HG02970 (cell line): ENCODE data around the gene DCTD.

ENCODE experiments used
- ATAC-seq: cut with Tn5 transposase; IDR thresholded peaks from one replicate; pipeline ENCODE4 v1.9.1; 2021; ENCODE audit warnings: mild to moderate bottlenecking, moderate library complexity, moderate number of reproducible peaks; ENCODE audit not compliant: unreplicated experiment, low FRiP score

The DCTD gene

DNA sequence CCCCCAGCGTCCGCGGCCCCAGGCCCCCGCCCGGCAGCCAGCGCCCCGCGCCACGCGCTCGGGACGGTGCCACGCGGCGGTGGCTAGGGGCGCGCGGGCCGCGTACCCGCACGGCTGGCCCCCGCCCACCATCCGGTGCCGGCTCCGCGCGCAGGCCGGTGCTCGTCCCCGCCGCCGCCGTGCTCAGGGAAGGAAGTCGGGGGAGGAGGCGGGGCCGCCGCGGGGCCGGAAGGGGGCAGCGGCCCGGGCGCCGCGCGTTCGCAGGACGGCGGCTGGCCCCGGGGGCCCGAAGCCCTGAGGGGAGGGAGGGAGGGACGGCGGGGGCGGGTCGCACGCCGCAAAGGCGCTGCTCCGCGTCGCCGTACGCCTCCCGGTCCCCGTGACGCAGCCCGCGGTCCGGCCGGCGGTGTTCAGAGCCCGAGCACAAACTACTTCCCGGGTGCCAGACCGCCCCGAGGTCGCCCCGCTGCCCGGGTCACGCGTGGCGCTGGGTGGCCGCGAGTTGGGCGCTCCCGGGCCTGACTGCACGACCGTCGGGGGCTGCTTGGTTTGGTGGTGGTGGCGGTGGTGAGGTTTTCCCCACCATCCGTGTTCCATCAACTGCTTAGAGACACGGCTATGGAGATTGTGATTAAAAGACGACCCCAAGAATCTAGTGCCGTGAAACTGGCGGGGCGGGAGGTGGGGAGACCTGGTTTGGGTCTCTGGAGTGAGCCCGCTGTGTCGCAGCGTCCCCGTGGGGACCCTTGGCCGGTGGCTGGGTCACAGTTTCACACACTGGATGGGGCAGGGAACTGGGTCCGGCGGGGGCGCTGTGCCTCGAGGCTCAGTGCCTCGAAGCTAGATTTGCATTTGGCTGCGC, at the start of gene DCTD:
Gene DCTD (minus strand): TSS at position 205 of the 862 bp plus-strand sequence. CDS start 1,818 bp downstream, outside the sequence.
- peak; percentile 82 for ATAC-seq

DNA sequence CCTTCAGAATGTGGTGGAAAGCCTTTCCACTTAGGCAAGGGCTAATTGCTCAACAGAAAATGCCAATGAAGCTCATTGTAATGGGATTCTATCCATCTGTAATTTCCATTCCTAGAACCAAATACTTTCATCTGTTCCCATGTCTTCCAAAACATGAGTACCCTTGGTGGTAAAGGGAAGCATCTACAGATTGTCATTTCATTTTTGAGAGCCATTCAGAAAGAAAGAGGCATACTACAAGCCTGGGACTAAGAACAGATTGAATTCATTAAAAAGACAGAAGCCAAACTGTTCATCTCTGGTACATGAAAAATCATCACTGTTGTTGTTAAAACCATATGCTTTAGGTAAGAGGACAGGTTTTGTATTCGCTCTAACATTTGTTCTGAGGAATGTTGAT, 43.6 kb upstream of the DCTD start:
- ATAC-seq: no peak

DNA sequence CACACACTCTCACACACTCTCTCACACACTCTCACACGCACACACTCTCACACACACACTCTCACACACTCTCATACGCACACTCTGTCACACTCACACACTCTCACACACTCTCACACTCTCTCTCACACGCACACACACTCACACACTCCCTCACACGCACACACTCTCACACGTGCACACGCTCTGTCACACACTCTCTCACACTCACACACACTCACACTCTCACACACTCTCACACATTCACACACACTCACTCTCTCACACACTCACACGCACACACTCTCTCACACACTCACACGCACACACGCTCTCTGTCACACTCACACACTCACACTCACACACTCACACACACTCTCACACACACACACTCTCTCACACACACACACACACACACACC, 43.0 kb upstream of the DCTD start:
- ATAC-seq: no peak

DNA sequence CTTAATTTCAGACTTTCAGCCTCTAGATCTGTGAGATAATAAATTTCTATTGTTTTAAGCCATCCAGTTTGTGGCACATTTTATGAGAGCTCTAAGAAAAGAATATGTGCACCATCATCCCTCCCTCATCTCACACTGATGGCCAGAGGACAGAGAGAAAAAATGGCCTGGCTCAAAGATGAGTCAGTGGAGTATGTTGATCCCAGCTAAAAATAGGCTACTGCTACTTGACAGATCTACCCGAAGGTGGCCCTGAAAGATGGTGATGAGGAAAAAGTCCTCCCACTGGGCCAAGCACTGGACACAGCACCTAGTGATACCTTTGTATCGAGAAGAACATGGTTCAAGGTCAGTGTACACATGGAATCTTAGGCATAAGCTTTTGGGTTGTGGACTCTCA, 38.2 kb upstream of the DCTD start:
- no peak for ATAC-seq

DNA sequence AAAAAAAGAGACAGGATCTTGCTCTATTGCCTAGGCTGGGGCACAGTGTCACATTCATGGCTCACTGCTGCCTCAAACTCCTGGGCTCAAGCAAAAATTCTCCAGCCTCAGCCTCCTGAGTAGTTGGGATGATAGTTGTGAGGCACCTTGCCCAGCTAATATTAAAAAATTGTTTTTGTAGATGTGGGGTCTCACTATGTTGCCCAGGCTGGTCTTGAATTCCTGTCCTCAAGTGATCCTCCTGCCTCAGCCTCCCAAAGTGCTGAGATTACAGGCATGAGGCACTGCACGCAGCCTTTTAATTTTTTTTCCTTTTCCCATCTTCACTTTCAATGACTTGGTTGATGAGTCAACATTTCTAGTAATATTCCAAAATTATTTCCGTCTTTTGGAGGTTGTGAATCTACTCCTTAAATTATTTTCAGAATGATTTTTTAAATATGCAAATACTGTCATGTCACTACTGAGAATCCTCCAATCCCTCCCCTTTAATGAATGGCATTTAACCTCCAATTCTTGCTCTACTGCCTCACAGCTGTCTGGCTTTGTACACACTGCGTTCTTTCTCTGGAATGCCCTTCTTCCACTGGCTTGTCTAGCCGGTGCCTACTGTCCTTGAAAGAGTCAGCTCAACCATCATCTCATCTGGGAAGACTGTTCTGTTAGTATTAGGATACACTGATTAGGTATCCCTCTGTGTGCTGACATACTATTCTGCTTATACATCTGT, 27.5 kb upstream of the DCTD start:
- no peak for ATAC-seq

DNA sequence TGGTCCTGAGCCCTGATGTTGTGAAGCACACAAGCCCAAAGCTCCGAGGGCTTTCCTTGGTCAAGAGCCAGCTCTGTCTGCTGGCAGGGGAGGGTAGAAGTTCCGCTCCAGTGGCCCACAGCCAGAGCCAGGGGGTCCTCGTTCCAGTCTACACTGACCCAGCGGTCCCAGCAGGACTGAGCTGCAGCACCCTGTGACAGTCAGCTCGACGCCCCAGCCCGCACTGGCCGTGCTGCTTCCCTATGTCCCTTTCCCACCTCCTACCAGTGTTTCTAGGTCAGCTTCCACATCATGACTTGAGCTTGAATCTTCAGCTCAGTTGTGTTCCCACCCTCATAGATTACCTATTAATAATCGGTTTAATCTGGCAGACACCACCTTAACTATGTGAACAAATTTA, 22.5 kb upstream of the DCTD start:
- no peak for ATAC-seq

DNA sequence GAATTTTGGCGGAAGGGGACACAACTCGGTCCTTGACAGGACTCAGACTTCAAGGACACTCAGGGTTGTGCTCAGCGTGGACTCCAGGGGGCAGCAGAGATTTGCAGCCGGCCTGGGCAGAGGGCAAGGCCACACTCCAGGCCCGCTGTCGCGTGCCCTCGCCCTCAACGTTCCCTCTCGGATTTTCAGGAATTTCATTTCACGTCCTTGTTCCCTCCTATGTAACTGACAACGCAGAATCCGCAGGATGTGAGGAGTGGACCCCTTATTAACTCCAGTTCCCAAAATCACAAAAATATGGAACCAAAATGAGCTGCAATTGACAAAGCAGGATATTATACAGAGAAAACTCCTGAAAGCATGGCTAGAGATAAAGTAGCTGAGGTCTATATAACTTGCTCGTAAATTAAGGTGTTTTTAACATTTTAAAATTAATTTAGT, 21.0 kb upstream of the DCTD start:
- ATAC-seq: peak; percentile 94

DNA sequence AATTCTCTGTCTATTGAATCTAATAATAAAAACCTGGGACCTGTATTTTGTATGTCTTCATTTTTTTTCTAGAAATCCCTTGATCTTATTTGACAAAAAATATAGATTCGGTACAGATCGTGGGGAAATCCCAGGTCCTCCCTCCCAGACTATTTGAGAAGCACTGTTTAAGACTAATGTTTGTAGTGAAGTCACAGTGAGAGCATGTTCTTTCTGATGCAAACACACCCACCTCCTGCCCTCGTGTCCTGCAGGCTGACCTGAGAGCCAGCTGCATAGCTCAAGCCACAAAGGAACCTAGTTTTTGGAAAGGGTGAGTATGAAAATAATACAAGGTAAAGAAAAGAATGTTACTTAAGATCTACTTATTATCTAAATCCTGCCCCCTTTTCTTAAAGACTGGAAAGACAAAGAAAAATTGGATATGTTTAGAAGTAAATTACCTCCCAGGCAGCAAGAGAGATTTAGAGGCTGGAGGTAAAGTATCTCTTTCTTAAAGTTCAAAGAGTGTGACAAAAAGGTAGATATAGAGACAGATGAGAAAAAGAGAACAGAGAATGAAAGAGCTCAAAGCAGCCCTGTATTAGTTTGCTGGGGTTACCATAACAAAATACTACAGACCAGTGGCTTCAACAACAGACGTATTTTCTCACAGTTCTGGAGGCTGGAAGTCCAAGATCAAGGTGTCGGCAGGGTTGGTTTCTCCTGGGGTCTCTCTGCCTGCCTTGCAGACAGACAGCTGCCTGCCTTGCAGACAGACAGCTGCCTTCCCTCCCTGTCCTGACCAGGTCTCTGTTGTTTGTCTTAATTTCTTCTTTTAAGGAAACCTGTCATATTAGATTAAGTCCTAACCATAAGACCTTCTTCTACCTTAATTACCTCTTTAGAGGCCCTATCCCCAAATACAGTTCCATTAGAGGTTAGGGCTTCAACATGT, 20.4 kb upstream of the DCTD start:
- ATAC-seq: no peak

DNA sequence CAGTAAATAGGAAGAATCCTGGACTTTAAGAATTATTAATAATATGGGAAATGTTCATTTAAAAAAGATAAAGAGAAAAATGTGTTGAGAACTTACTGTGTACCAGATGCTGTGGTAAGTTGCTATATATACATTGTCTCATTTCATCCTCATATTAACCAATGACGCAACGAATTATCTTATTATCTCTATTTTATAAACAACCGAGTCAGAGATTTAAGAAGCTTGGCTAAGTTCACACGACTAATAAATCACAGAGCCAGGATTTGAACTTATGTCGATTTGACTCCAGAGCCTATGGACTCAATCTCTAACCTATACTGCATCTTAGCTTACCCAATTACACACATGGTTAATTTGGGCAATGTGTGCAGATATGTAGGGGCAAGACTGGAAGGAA, 15.5 kb upstream of the DCTD start:
- ATAC-seq: no peak

DNA sequence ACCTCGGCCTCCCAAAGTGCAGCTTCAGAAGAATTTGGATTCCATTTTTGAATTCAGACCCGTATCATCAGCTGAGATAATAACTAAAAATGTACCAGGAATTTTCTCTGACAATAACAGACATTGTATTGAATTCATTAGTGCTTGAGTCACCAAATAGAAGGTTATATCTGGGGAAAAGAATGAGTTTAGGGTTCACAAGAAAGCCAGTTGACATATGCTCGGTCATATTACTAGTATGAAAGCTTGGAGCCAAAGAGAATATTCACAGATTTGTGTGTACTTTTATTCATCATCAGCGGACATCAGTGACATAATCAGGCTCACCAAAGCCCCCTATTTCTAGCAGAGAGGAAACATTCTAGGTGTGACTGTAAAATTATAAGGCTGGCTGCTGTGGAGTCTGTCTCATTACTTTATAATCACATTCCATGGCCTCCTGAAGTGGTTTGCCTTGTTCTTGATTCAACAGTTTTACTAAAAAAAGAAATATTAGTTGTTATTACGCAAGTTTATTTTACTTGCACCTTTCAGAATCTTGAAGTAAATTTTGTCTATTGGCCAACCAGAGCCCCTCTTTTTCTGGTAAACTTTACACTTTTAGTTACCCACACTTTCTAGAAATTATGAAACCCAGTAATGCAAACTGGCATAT, 14.6 kb upstream of the DCTD start:
- ATAC-seq: no peak

DNA sequence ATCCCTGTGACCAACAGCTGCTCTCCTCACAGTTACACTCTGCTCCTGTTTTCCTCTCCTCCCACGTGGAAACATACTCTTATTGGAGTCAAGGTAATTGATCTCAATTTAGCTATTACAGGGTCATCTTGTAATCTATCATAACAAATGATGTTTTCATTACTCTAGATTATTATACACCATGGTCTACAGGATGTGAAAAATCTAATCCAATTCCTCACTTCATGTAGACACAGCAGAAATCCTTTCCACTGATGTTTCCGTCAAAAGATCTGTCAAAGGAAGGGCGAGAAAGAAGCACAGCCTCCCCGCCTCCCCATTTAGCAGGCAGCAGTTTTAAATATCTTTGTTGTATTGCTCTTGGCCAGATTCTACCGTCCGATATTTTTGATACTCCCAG, 13.7 kb upstream of the DCTD start:
- ATAC-seq: no peak

DNA sequence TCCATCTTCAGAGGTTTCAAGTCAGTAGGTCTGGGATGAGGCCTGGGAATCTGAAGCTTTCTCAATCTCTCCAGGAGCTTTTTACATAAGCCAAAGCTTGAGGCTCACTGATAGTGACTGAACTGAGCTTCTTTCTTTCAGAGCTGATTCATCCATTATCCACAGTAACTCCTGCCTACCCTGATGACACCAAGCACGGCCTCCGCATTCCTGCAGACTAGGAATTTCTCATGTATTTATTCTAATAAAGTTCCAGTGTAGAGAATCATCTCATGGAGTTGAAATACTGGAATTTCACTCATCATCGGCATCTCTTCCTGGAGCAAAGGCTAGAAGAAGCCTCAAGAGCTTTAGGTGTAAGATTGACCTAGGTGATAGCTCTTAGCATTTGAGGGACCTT, 12.1 kb upstream of the DCTD start:
- ATAC-seq: no peak

DNA sequence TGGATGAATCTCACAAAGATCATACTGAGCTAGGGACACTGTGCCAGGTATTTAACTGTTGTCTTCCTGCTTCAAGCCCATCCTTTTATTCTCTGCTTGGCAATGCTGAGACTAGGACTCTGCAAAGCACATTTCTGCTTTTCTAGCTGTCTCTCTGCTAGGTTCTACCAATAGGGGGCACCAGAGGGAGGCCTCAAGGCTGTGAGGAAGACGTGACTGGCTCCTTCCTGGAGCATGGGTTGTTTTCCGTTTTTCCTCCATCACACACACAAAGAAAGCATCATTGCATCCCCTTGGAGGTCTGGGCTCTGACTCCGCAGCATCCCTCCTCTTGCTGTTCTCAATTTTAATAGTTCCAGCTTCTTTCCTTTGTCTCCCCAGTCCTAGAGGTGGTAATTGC, 10.9 kb upstream of the DCTD start:
- ATAC-seq: no peak

DNA sequence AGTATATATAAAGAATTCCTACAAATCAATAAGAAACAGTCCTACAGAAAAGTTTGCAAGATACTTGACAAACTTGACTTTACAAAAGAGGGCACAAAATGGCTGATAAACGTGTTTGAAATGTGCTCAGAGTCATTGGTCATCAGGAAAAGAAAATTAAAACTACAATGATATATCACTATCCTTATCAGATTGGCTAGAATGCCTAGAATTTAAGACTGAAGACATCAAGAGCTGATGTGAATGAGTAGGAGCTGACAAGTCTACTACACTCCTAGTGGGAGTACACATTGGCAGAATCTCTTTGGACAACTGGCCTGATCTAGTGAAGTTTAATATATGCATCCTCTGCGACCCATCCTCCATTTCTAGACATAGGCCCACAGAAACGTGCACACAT, 10.3 kb upstream of the DCTD start:
- ATAC-seq: no peak

DNA sequence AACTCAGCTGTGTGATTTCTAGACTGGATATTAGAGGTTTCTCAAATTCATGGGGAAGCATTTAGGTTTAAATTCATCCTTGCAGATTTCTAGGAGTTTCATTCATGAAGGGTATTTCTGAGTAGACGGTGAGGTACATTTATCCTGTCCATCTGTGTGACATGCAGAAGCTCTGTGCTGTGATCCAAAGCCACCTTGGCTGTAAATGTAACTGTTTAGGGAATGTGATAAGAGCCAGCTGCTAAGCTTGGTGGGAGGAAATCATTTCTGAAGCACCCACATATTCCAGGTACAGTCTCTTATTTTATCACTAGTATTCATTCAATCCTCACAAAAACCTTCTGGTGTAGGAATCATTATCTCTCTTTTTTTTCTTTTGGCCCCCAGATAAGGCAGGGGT, 8.7 kb upstream of the DCTD start:
- no peak for ATAC-seq

DNA sequence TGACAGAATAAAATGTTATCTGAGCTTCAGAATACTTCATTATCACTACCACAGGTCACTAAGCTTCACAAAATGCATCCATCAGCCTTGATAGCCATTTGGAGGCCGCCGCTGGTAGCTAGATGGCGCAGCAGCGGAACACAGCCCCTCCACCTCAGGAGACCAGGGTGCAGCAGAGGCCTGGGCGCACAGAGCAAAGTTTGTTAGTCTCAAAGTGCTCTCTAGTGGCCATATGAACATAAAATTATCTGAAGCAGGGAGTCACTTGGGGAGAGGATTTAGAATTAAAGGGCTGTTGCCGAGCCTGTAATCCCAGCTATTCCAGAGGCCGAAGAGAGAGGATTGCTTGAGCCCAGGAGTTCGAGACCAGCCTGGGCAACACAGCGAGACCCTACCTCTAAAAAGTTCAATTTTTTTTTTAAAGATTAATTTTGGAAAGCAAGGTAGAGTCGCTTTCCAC, 8.1 kb upstream of the DCTD start:
- peak; percentile 99 for ATAC-seq

DNA sequence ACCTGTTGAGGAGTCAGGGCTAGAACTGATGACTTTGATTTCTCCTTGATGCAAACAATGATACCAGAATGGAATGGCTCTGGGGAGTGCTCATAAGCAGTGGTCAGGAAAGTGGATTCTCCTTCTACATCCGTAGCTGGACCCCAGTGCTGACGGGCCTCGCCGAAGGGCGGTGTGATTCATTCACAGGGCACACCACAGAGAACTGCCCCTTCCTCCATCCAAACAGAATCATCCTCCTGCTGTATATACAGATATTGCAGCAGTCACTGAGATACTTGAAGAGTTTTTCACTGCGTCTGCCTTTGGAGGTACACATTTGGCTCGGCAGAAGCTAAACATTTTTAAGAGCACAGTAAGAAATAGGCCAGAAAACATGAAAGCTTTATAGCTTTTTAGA, 7.3 kb upstream of the DCTD start:
- ATAC-seq: no peak

DNA sequence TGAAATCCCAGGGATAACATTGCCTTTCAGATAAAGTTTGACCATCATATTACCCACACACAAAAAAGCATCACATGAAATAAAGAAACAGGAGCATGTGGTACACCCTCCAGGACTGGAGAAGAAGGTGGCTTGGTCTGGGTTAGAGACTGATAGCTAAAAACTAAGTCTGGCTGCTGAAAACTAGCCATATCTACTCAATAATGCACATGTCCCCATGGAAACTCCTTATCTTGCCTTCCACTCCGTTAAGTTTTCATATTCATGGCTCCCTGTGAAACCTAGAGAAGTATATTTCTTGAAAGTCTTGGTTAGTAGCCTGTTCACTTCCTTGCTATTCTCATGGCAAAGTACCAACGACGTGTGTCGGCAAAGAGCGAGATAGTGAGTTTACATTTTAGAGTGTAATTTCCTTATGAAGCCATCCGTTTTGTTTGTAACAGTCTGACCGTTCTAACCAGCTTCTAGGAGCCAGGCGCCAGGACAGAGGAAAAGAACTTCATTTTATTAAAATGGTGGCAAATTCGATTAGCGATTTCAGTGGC, 6.7 kb upstream of the DCTD start:
- no peak for ATAC-seq

DNA sequence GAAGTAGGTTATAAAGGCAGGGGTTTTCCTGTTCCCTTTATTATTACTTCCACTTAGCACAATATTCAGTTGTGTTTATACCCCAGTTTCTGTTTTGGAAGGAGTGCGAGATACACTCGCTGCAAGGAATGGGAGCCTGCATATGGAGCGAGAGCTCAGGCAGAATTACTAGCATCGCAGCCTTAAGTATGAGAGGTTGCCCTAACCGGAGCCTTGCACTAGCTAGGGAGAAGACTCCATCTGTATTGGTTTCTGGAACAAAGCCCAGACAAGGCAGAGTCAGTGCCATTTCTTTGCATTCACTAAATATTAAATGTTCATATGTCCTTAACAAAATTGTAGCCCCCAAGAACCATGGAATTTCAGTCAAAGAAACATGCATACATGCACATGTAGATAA, 6.2 kb upstream of the DCTD start:
- ATAC-seq: no peak
